MM.1S (cell line): Measurements from ENCODE around the gene GBA2.

ENCODE experiments used
- DNase-seq: peaks from one replicate; pipeline ENCODE4 v3.0.0-alpha.2; 2015
- H2AFZ ChIP-seq: fragments of 300-600 bp; sonication (generic); 2 replicates; pipeline ENCODE4 v1.6.0; 2016; ENCODE audit warnings: antibody characterized with exemption, low read length
- H3F3A ChIP-seq: fragments of 300-600 bp; sonication (generic); 2 replicates; pipeline ENCODE4 v1.6.1; 2016; ENCODE audit warnings: mild to moderate bottlenecking, antibody characterized with exemption, low read length, moderate library complexity, mixed read lengths; ENCODE audit not compliant: insufficient read depth
- H3K27ac ChIP-seq: fragments of 300-600 bp; sonication (generic); 2 replicates; pipeline ENCODE4 v1.5.1; 2016; ENCODE audit warnings: mild to moderate bottlenecking, low read length
- H3K27me3 ChIP-seq: fragments of 300-600 bp; sonication (generic); replicated peaks from 2 replicates; pipeline ENCODE4 v1.6.0; 2016; ENCODE audit warnings: low read length; ENCODE audit not compliant: insufficient read depth
- H3K36me3 ChIP-seq: fragments of 300-600 bp; sonication (generic); replicated peaks from 2 replicates; pipeline ENCODE4 v1.6.1; 2016; ENCODE audit warnings: mild to moderate bottlenecking, low read length, mixed read lengths; ENCODE audit not compliant: insufficient read depth
- H3K4me1 ChIP-seq: fragments of 300-600 bp; sonication (generic); 2 replicates; pipeline ENCODE4 v1.6.1; 2016; ENCODE audit warnings: low read length, mixed read lengths
- H3K4me2 ChIP-seq: fragments of 300-600 bp; sonication (generic); 2 replicates; pipeline ENCODE4 v1.6.0; 2016; ENCODE audit warnings: low read depth, low read length
- H3K4me3 ChIP-seq: fragments of 300-600 bp; sonication (generic); 2 replicates; pipeline ENCODE4 v1.5.1; 2016; ENCODE audit warnings: low read length, mixed read lengths
- H3K79me2 ChIP-seq: fragments of 300-600 bp; sonication (generic); 2 replicates; pipeline ENCODE4 v1.6.1; 2016; ENCODE audit warnings: mixed run types, low read length, mixed read lengths
- H3K9ac ChIP-seq: fragments of 300-600 bp; sonication (generic); 2 replicates; pipeline ENCODE4 v1.6.1; 2016; ENCODE audit warnings: low read length, mixed read lengths
- H3K9me2 ChIP-seq: fragments of 300-600 bp; sonication (generic); replicated peaks from 2 replicates; pipeline ENCODE4 v1.6.1; 2016; ENCODE audit warnings: mild to moderate bottlenecking, low read length, mixed read lengths; ENCODE audit not compliant: insufficient read depth
- H3K9me3 ChIP-seq: fragments of 300-600 bp; sonication (generic); replicated peaks from 2 replicates; pipeline ENCODE4 v1.6.1; 2016; ENCODE audit warnings: mild to moderate bottlenecking, low read length, mixed read lengths; ENCODE audit not compliant: insufficient read depth
- H4K20me1 ChIP-seq: fragments of 300-600 bp; sonication (generic); 2 replicates; pipeline ENCODE4 v1.6.1; 2016; ENCODE audit warnings: mild to moderate bottlenecking, low read length, moderate library complexity, mixed read lengths; ENCODE audit not compliant: insufficient read depth
- CTCF ChIP-seq: fragments of 300-600 bp; sonication (generic); IDR thresholded peaks from 2 replicates; pipeline ENCODE4 v1.5.1; 2016; ENCODE audit warnings: antibody characterized with exemption, low read length, mixed read lengths
- EZH2 ChIP-seq: fragments of 300-600 bp; sonication (generic); optimal IDR thresholded peaks from 2 replicates; pipeline ENCODE3; 2017; ENCODE audit warnings: low read depth, mild to moderate bottlenecking, antibody characterized with exemption, low read length, mixed read lengths
- EZH2phosphoT487 ChIP-seq: fragments of 300-600 bp; sonication (generic); IDR thresholded peaks from 2 replicates; pipeline ENCODE4 v1.6.1; 2018; ENCODE audit warnings: antibody characterized with exemption, low read length

Gene GBA2

DNA sequence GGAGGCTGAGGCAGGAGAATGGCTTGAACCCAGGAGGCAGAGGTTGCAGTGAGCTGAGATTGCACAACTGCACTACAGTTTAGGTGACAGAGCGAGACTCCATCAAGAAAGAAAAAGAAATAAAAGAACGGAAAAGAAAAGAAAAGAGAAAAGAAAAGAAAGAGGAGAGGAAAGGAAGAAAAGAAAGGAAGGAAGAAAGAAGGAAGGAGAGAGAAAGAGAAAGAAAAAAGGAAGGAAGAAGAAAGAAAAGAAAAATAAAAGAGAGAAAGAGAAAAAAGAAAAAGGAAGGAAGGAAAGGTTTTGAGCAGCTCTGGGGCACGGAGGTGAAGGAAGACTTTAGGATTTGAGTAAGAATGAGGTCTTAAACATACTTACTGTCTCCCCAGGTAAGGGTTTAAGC, 35.5 kb downstream of the GBA2 start:
- H4K20me1 ChIP-seq, result no peaks in the 10 kb centered on the region
- no peak overlapping the region for H3K4me3 ChIP-seq
- H3K27me3 ChIP-seq, result no peaks in the 10 kb centered on the region
- H3K9me3 ChIP-seq, result no peaks in the 10 kb centered on the region
- H3K27ac ChIP-seq, result no peak overlapping the region
- H2AFZ ChIP-seq, result no peak overlapping the region
- no peaks in the 10 kb centered on the region for H3K79me2 ChIP-seq
- no peak overlapping the region for H3K9ac ChIP-seq
- no peak for TF ChIP-seq EZH2phosphoT487
- TF ChIP-seq CTCF, result no peak
- no peak for TF ChIP-seq EZH2
- DNase-seq, result no peak
- H3K4me1 ChIP-seq, result no peaks in the 10 kb centered on the region
- H3K9me2 ChIP-seq, result no peaks in the 10 kb centered on the region
- H3F3A ChIP-seq, result no peaks in the 10 kb centered on the region
- H3K4me2 ChIP-seq, result no peak overlapping the region
- peaks cover 2% of the 10 kb centered on the region; the same call in 1 of the 2 replicates for H3K36me3 ChIP-seq

GRCh38 chr9:35712762-35713400, 36.1 kb downstream of the GBA2 start:
- Histone ChIP-seq H3K9me2 (no peaks in the 10 kb centered on the region), H3K36me3 (peaks cover 4% of the 10 kb centered on the region; the same call in 1 of the 2 replicates), H3K27me3 (no peaks in the 10 kb centered on the region), H3K9ac (no peak overlapping the region), H3K4me1 (no peaks in the 10 kb centered on the region), H4K20me1 (no peaks in the 10 kb centered on the region), H3K4me3 (no peak overlapping the region), H3F3A (no peaks in the 10 kb centered on the region), H3K4me2 (no peak overlapping the region), H3K79me2 (no peaks in the 10 kb centered on the region), H3K27ac (no peak overlapping the region), H2AFZ (no peak overlapping the region), H3K9me3 (no peaks in the 10 kb centered on the region)
- DNase-seq, result no peak
- TF ChIP-seq EZH2 (no peak), EZH2phosphoT487 (no peak), CTCF (no peak)

DNA sequence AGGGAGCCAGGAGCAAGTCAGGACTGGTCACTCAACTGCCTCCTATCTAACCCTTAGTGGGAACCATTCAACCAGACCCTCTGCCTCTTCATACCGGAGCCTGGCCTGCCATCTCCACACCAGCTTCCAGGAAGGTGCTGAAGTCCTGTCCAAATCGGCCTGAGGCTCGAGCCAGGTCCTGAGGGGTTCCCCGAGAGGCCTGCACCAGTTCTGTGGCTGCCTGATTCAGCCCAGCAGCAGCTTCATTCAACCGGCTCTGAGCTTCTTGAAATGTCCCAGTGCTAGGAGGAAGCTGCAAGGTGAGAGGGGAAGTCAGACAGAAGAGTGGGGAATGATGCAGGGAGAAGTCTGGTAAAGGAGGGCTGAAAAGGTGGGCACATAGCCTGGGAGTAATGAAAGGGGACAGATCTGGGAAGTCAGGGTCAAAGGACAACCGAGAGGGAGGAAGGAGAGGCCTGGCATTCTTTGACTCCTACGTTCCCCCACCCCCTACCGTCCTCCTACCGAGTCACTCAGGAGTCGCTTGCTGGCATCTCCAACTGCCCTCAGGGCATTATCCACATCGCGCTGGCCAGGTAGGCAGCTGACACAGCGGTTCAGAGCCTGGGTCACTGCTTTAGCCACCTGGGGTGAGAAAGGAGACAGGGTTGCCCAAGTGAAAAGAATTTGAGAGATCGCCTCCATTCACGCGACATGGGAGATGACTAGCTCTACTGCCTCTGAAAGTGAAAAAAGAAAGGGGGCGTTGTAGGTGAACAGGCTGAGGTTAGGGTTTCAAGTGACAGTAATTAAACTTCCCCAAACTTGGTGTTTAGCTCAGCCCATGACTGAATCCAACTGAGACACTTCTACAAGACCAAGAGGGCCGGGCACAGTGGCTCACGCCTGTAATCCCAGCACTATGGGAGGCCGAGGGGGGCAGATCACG, 37.3 kb downstream of the GBA2 start:
- Histone ChIP-seq H3K9me3 (no peaks in the 10 kb centered on the region), H3K9me2 (no peaks in the 10 kb centered on the region), H3K27me3 (no peaks in the 10 kb centered on the region), H3K4me1 (no peaks in the 10 kb centered on the region), H3K9ac (no peak overlapping the region), H3F3A (no peaks in the 10 kb centered on the region), H3K36me3 (peaks cover 4% of the 10 kb centered on the region), H3K4me2 (no peak overlapping the region), H3K79me2 (no peaks in the 10 kb centered on the region), H3K4me3 (no peak overlapping the region), H3K27ac (no peak overlapping the region), H2AFZ (no peak overlapping the region), H4K20me1 (no peaks in the 10 kb centered on the region)
- TF ChIP-seq EZH2phosphoT487 (no peak), CTCF (no peak), EZH2 (no peak)
- DNase-seq, result peak; percentile 16
